HCT116 (cell line): ENCODE measurements around the gene HNF1B. TPM values are rescaled to one million over a fixed set of nuclear protein-coding genes. Genes with fewer than 3 reads are reported as not detected.

ENCODE experiments used
- ATAC-seq: fragments of 200-7000 bp; cut with Tn5 transposase; 2 replicates; pipeline ENCODE4 v1.9.1; 2020; ENCODE audit warnings: mild to moderate bottlenecking, moderate library complexity
- BruUV-seq: library from RNA; stranded (reverse); fragments of 400-500 nt; replicated peaks from 2 replicates; lab custom pipeline; 2021; lab: Mats Ljungman, UMichigan
- CTCF ChIA-PET: fragments of 300-600 bp; sonication (Branson Sonifier 250); formaldehyde crosslinking; loops from one replicate; lab custom pipeline; 2021; ENCODE audit warnings: antibody characterized with exemption; lab: Charles Lee
- POLR2A ChIA-PET: fragments of 300-600, 350-600 bp; sonication (Branson Sonifier 250); formaldehyde crosslinking; loops from one replicate; lab custom pipeline; 2021; ENCODE audit warnings: antibody characterized with exemption; lab: Charles Lee
- RAD21 ChIA-PET, 2 experiments: fragments of 300-600 bp; sonication (Branson Sonifier 250); formaldehyde crosslinking; loops; one replicate each; lab custom pipeline; 2023; ENCODE audit warnings: low total read pairs in 2 of 2; ENCODE audit not compliant: uncharacterized antibody in 2 of 2, unreplicated experiment in 2 of 2, low non-redundant PET in 1 of 2; lab: Charles Lee
- DNase-seq: peaks from one replicate; pipeline ENCODE4 v3.0.0-alpha.2; 2010; ENCODE audit warnings: low read depth, low spot score
- H2AFZ ChIP-seq: fragments of 200-600 bp; shearing (Covaris generic), sonication (generic); 2 replicates; pipeline ENCODE4 v1.6.1; 2017; ENCODE audit warnings: low read depth, mixed run types, mixed read lengths, antibody characterized with exemption, low read length; ENCODE audit not compliant: poor library complexity, severe bottlenecking
- H3K27ac ChIP-seq: 2 replicates; pipeline ENCODE4 v1.5.1; 2012; ENCODE audit warnings: low read depth, low read length
- H3K27me3 ChIP-seq: fragments of 200-600 bp; sonication (generic); 2 replicates; pipeline ENCODE4 v1.6.1; 2016; ENCODE audit warnings: mixed run types, low read length, mixed read lengths; ENCODE audit not compliant: insufficient read depth
- H3K36me3 ChIP-seq, 2 experiments: fragments of 200-500 bp in 1 of 2; fragments of 200-600 bp in 1 of 2; sonication (Bioruptor generic) in 1 of 2; sonication (generic) in 1 of 2; 2 replicates each; pipeline versions ENCODE4 v1.5.1 to v1.6.1; 2014 to 2016; ENCODE audit warnings: low read length in 2 of 2, inconsistent platforms in 1 of 2, mixed read lengths in 1 of 2, mixed run types in 1 of 2; ENCODE audit not compliant: insufficient read depth in 2 of 2, control insufficient read depth in 1 of 2
- H3K4me1 ChIP-seq, 2 experiments: fragments of 200-600 bp in 1 of 2; sonication (generic) in 1 of 2; 2 replicates each; pipeline versions ENCODE4 v1.5.1 to v1.6.1; 2012 to 2017; ENCODE audit warnings: low read length in 2 of 2, inconsistent platforms in 1 of 2, mild to moderate bottlenecking in 1 of 2, mixed read lengths in 1 of 2, mixed run types in 1 of 2, moderate library complexity in 1 of 2; ENCODE audit not compliant: insufficient read depth in 2 of 2, control insufficient read depth in 1 of 2
- H3K4me2 ChIP-seq: fragments of 200-600 bp; sonication (generic); 2 replicates; pipeline ENCODE4 v1.6.1; 2017; ENCODE audit warnings: mixed run types, low read length, mixed read lengths
- H3K4me3 ChIP-seq, 2 experiments: fragments of 200-600 bp in 1 of 2; sonication (generic) in 1 of 2; replicated peaks in 1 of 2; 2 replicates each; pipeline ENCODE4 v1.5.1; 2011 to 2016; ENCODE audit warnings: low read length in 2 of 2, control low read depth in 1 of 2, low read depth in 1 of 2, mild to moderate bottlenecking in 1 of 2, mixed read lengths in 1 of 2, mixed run types in 1 of 2
- H3K79me2 ChIP-seq: fragments of 200-600 bp; sonication (generic); 2 replicates; pipeline ENCODE4 v1.6.1; 2017; ENCODE audit warnings: mild to moderate bottlenecking, mixed run types, low read length, moderate library complexity, mixed read lengths; ENCODE audit not compliant: insufficient read depth
- H3K9ac ChIP-seq: fragments of 200-600 bp; sonication (generic); 2 replicates; pipeline ENCODE4 v1.6.1; 2016; ENCODE audit warnings: low read length, mixed read lengths
- H3K9me2 ChIP-seq: fragments of 200-600 bp; sonication (generic), shearing (Covaris generic); 2 replicates; pipeline ENCODE4 v1.6.1; 2017; ENCODE audit warnings: mixed run types, mild to moderate bottlenecking, moderate library complexity; ENCODE audit not compliant: insufficient read depth
- H3K9me3 ChIP-seq, 2 experiments: fragments of 200-500 bp in 1 of 2; fragments of 200-600 bp in 1 of 2; sonication (Bioruptor generic) in 1 of 2; sonication (generic) in 1 of 2; 2 replicates each; pipeline ENCODE4 v1.6.1; 2014 to 2017; ENCODE audit warnings: low read length in 2 of 2, mixed read lengths in 2 of 2, inconsistent platforms in 1 of 2, low read depth in 1 of 2, mild to moderate bottlenecking in 1 of 2, mixed run types in 1 of 2, moderate library complexity in 1 of 2; ENCODE audit not compliant: control insufficient read depth in 1 of 2, insufficient read depth in 1 of 2
- H4K20me1 ChIP-seq: fragments of 200-600 bp; sonication (generic), shearing (Covaris generic); 2 replicates; pipeline ENCODE4 v1.6.1; 2017; ENCODE audit warnings: mixed run types, mild to moderate bottlenecking, moderate library complexity; ENCODE audit not compliant: insufficient read depth
- CBX3 ChIP-seq: IDR thresholded peaks from 2 replicates; pipeline ENCODE4 v1.6.1; 2012; ENCODE audit warnings: low read depth
- EGR1 ChIP-seq: IDR thresholded peaks from 2 replicates; pipeline ENCODE4 v1.6.1; 2012; ENCODE audit warnings: low read depth
- EZH2 ChIP-seq: fragments of 200-600 bp; sonication (generic); IDR thresholded peaks from 2 replicates; pipeline ENCODE4 v1.6.1; 2017; ENCODE audit warnings: antibody characterized with exemption, mixed run types
- JUND ChIP-seq: IDR thresholded peaks from 2 replicates; pipeline ENCODE4 v1.6.1; 2012
- POLR2AphosphoS5 ChIP-seq: IDR thresholded peaks from 2 replicates; pipeline ENCODE4 v1.6.1; 2011; ENCODE audit warnings: mild to moderate bottlenecking, low read depth, low read length, moderate library complexity
- SIN3A ChIP-seq: IDR thresholded peaks from 2 replicates; pipeline ENCODE4 v1.6.1; 2012; ENCODE audit warnings: low read depth
- SRF ChIP-seq: IDR thresholded peaks from 2 replicates; pipeline ENCODE4 v1.6.1; 2012; ENCODE audit warnings: low read depth
- TCF7L2 ChIP-seq: IDR thresholded peaks from 2 replicates; pipeline ENCODE4 v1.7.0; 2011; ENCODE audit warnings: borderline replicate concordance, inconsistent platforms; ENCODE audit not compliant: insufficient read depth, insufficient read length; ENCODE audit errors: extremely low read depth
- YY1 ChIP-seq: IDR thresholded peaks from 2 replicates; pipeline ENCODE4 v1.6.1; 2011; ENCODE audit warnings: low read length, low read depth, moderate library complexity, mild to moderate bottlenecking; ENCODE audit not compliant: insufficient replicate concordance; ENCODE audit errors: extremely low read depth
- ZFX ChIP-seq: fragments of 450-650 bp; IDR thresholded peaks from 2 replicates; pipeline ENCODE4 v1.6.1; 2017
- ZNF274 ChIP-seq: fragments of 200-500 bp; sonication (Bioruptor generic); IDR thresholded peaks from 2 replicates; pipeline ENCODE4 v1.6.1; 2014; ENCODE audit warnings: mild to moderate bottlenecking, low read depth, low read length, inconsistent platforms
- intact Hi-C: fragments of 100-400 bp; cut with micrococcal nuclease; formaldehyde crosslinking; loops from 2 replicates; pipeline ENCODE4 v1.10.0; 2022
- total RNA-seq: library from RNA; stranded (reverse); gene quantifications from one replicate; pipeline ENCODE4 v1.2.1, GENCODE V29; 2021; ENCODE audit not compliant: unreplicated experiment
- TF ChIP-seq, protein P1 (sequence below): IDR thresholded peaks from 2 replicates; pipeline ENCODE4 v1.6.1; 2011; ENCODE audit warnings: mild to moderate bottlenecking, low read length, moderate library complexity; ENCODE audit not compliant: insufficient replicate concordance; ENCODE audit errors: extremely low read depth
- TF ChIP-seq, protein P2 (sequence below), 3 experiments: fragments of 200-600 bp in 1 of 3; sonication (generic) in 1 of 3; IDR thresholded peaks in 2 of 3; conservative IDR thresholded peaks in 1 of 3; 2 replicates each; pipeline ENCODE4 v1.5.1; 2012 to 2017; ENCODE audit warnings: low read depth in 2 of 3, low read length in 2 of 3, antibody characterized with exemption in 1 of 3, borderline replicate concordance in 1 of 3, control low read depth in 1 of 3, mild to moderate bottlenecking in 1 of 3, mixed read lengths in 1 of 3, mixed run types in 1 of 3, moderate library complexity in 1 of 3; ENCODE audit not compliant: insufficient read depth in 1 of 3
- TF ChIP-seq, protein P3 (sequence below): IDR thresholded peaks from 2 replicates; pipeline ENCODE4 v1.6.1; 2012

The HNF1B gene
- total RNA-seq, 1 experiment from 2014 or later, result 3.6 TPM

DNA sequence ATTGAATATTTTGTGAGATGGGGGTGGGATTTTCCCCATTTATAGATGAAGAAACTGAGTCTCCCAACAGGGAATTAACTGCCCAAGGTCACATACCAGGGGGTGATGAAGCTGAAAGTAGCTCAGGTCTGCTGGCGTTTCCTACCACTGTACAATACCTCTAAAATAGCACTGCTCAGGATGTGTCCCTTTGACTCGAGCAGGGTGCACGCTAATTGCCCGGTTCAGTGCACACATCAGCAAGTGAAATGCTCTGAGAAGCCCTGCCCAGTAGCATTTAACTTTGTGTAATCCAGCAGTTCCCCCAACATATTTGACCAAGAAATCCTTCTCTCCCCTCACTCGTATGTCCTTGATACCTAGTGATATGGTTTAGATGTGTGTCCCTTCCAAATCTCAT lies 51.5 kb downstream of the HNF1B start:
- ChIA-PET POLR2A (no interaction called here), CTCF (no interaction called here), RAD21 (no interaction called here)
- H2AFZ ChIP-seq, result no peak overlapping the region
- H3K9me2 ChIP-seq, result no peaks in the 10 kb centered on the region
- no peak overlapping the region for H3K4me3 ChIP-seq
- H3K9me3 ChIP-seq, result no peaks in the 10 kb centered on the region
- H3K9ac ChIP-seq, result no peak overlapping the region
- no peaks in the 10 kb centered on the region for H3K27me3 ChIP-seq
- no peaks in the 10 kb centered on the region for H3K79me2 ChIP-seq
- intact Hi-C loops, result no loop called here
- no peak for DNase-seq
- no peaks in the 10 kb centered on the region; a peak in 1 of 4 replicates for H3K36me3 ChIP-seq
- H3K4me2 ChIP-seq, result no peak overlapping the region
- no peaks in the 10 kb centered on the region for H4K20me1 ChIP-seq
- TF ChIP-seq CBX3, result no peak
- TF ChIP-seq POLR2AphosphoS5, result no peak
- TF ChIP-seq, protein P1, sequence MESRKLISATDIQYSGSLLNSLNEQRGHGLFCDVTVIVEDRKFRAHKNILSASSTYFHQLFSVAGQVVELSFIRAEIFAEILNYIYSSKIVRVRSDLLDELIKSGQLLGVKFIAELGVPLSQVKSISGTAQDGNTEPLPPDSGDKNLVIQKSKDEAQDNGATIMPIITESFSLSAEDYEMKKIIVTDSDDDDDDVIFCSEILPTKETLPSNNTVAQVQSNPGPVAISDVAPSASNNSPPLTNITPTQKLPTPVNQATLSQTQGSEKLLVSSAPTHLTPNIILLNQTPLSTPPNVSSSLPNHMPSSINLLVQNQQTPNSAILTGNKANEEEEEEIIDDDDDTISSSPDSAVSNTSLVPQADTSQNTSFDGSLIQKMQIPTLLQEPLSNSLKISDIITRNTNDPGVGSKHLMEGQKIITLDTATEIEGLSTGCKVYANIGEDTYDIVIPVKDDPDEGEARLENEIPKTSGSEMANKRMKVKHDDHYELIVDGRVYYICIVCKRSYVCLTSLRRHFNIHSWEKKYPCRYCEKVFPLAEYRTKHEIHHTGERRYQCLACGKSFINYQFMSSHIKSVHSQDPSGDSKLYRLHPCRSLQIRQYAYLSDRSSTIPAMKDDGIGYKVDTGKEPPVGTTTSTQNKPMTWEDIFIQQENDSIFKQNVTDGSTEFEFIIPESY, result no peak
- no peak for TF ChIP-seq SRF
- TF ChIP-seq, protein P2, sequence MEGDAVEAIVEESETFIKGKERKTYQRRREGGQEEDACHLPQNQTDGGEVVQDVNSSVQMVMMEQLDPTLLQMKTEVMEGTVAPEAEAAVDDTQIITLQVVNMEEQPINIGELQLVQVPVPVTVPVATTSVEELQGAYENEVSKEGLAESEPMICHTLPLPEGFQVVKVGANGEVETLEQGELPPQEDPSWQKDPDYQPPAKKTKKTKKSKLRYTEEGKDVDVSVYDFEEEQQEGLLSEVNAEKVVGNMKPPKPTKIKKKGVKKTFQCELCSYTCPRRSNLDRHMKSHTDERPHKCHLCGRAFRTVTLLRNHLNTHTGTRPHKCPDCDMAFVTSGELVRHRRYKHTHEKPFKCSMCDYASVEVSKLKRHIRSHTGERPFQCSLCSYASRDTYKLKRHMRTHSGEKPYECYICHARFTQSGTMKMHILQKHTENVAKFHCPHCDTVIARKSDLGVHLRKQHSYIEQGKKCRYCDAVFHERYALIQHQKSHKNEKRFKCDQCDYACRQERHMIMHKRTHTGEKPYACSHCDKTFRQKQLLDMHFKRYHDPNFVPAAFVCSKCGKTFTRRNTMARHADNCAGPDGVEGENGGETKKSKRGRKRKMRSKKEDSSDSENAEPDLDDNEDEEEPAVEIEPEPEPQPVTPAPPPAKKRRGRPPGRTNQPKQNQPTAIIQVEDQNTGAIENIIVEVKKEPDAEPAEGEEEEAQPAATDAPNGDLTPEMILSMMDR (IDR thresholded peaks at IDR 0.05 in 2 of 3, conservative IDR thresholded peaks at IDR 0.05 in 1 of 3; ENCODE audit: borderline replicate concordance in 1 of 3, insufficient read depth in 1 of 3, low read depth in 2 of 3, low read length in 2 of 3), result no peak
- TF ChIP-seq EZH2, result no peak
- no peak for TF ChIP-seq ZNF274
- no peak for TF ChIP-seq SIN3A
- TF ChIP-seq EGR1, result no peak
- TF ChIP-seq YY1, result no peak
- TF ChIP-seq, protein P3, sequence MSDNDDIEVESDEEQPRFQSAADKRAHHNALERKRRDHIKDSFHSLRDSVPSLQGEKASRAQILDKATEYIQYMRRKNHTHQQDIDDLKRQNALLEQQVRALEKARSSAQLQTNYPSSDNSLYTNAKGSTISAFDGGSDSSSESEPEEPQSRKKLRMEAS, result no peak
- TF ChIP-seq JUND, result no peak
- TF ChIP-seq ZFX, result no peak
- TF ChIP-seq TCF7L2, result no peak
- peaks cover 0 to 7% of the 10 kb centered on the region in 2 experiments; a peak in 3 of 4 replicates for H3K4me1 ChIP-seq
- H3K27ac ChIP-seq, result no peak overlapping the region
- no peak for ATAC-seq
- no TSS peak for BruUV-seq
